CD4-positive, alpha-beta T cell treated with Interleukin-12 subunit alpha and Interleukin-12 subunit beta, for 1 hour (primary cell): ENCODE results near the gene SERTAD4.
"Not testable (repeated sequence)": the region's sequence is repeated elsewhere in the genome, so short reads cannot be mapped to it uniquely, and the experiment has no call there.

Experiments used
- DNase-seq: peaks from one replicate; pipeline ENCODE4 v3.0.0-alpha.2; 2020

The SERTAD4 gene

GRCh38 chr1:210232511-210233215, at the start of gene SERTAD4:
Gene SERTAD4, plus strand, starts transcription at chr1:210232796. Its CDS starts 5,165 bp downstream, at chr1:210237961.
- no peak for DNase-seq

GRCh38 chr1:210185063-210185462, 47.5 kb upstream of the SERTAD4 start:
- no peak for DNase-seq

- not testable (repeated sequence) for DNase-seq
These were observed 44.6 kb upstream of the SERTAD4 start for GRCh38 chr1:210187849-210188606.

- DNase-seq = no peak
These were observed 43.2 kb upstream of the SERTAD4 start for GRCh38 chr1:210189426-210189825.

GRCh38 chr1:210195635-210196160, 36.9 kb upstream of the SERTAD4 start:
- no peak for DNase-seq

- not testable (repeated sequence) for DNase-seq
These were observed 36.3 kb upstream of the SERTAD4 start for GRCh38 chr1:210196266-210196665.

GRCh38 chr1:210198840-210199239, 33.8 kb upstream of the SERTAD4 start:
- DNase-seq = no peak

- DNase-seq = no peak
These were observed 32.4 kb upstream of the SERTAD4 start for GRCh38 chr1:210200124-210200736.

GRCh38 chr1:210201681-210202080, 30.9 kb upstream of the SERTAD4 start:
- DNase-seq = no peak

GRCh38 chr1:210207597-210208450, 24.8 kb upstream of the SERTAD4 start:
- no peak for DNase-seq

GRCh38 chr1:210213335-210213734, 19.3 kb upstream of the SERTAD4 start:
- no peak for DNase-seq

GRCh38 chr1:210214573-210215409, 17.8 kb upstream of the SERTAD4 start:
- DNase-seq = no peak

- no peak for DNase-seq
These were observed 15.1 kb upstream of the SERTAD4 start for GRCh38 chr1:210217482-210217881.

GRCh38 chr1:210218047-210218446, 14.5 kb upstream of the SERTAD4 start:
- no peak for DNase-seq

- DNase-seq = no peak
These were observed 10.1 kb upstream of the SERTAD4 start for GRCh38 chr1:210222340-210223006.

GRCh38 chr1:210223226-210223904, 9.2 kb upstream of the SERTAD4 start:
- no peak for DNase-seq

GRCh38 chr1:210228158-210228557, 4.4 kb upstream of the SERTAD4 start:
- DNase-seq = no peak

- DNase-seq = no peak
These were observed 2.4 kb upstream of the SERTAD4 start for GRCh38 chr1:210230149-210230695.

GRCh38 chr1:210231846-210232510, 618 bp upstream of the SERTAD4 start:
- no peak for DNase-seq

- DNase-seq = no peak
These were observed 559 bp downstream of the SERTAD4 start for GRCh38 chr1:210233216-210233494.
